ENCODE data around the gene EML3. TPM values are rescaled to one million over a fixed set of nuclear protein-coding genes. Genes with fewer than 3 reads are reported as not detected.

The EML3 gene
- 25.7 and 41.2 TPM in 2 replicates for total RNA-seq

GRCh38 chr11:62612366-62613290 lies at the start of gene EML3, which contains the start of gene ROM1:
Gene EML3 (minus strand): TSS chr11:62612775. CDS start chr11:62612457, 318 bp downstream.
Gene ROM1 (plus strand): TSS chr11:62613257. CDS start chr11:62613282, 25 bp downstream.

GRCh38 chr11:62645946-62646824 lies 33.6 kb upstream of the EML3 start, which contains the start of gene GANAB:
Gene GANAB (minus strand): TSS chr11:62646613. CDS start chr11:62646599, 14 bp downstream.

GRCh38 chr11:62621567-62622470 lies 9.2 kb upstream of the EML3 start, which contains the start of gene B3GAT3:
Gene B3GAT3 (minus strand): TSS chr11:62621986. CDS start chr11:62621947, 39 bp downstream.

GRCh38 chr11:62601372-62602140 lies 11.0 kb downstream of the EML3 start, which contains the start of gene MTA2:
Gene MTA2 (minus strand): TSS chr11:62601865. CDS start chr11:62601450, 415 bp downstream.

GRCh38 chr11:62591448-62592145 lies 21.0 kb downstream of the EML3 start, which contains the start of gene TUT1:
Gene TUT1 (minus strand): TSS chr11:62591523. CDS start chr11:62591485, 38 bp downstream.

GRCh38 chr11:62573592-62574362 lies 38.8 kb downstream of the EML3 start, which contains the start of gene EEF1G:
Gene EEF1G (minus strand): TSS chr11:62573891. CDS start chr11:62573842, 49 bp downstream.

Other genes starting within 250 kb of the EML3 start
- not detected in 2 replicates for gene SCGB1A1, start 193.7 kb downstream of the EML3 start, total RNA-seq
- gene AHNAK, start 66.0 kb downstream of the EML3 start, total RNA-seq, result 312 and 461 TPM in 2 replicates
- gene EEF1G, start 38.9 kb downstream of the EML3 start, total RNA-seq, result 1,528 and 1,531 TPM in 2 replicates
- 11.7 and 13.0 TPM in 2 replicates for gene TUT1, start 21.3 kb downstream of the EML3 start, total RNA-seq
- gene MTA2, start 10.9 kb downstream of the EML3 start, total RNA-seq, result 170 and 194 TPM in 2 replicates
- gene ROM1, start 482 bp upstream of the EML3 start, total RNA-seq, result 2.5 and 4.2 TPM in 2 replicates
- gene B3GAT3, start 9.2 kb upstream of the EML3 start, total RNA-seq, result 13.5 and 15.9 TPM in 2 replicates
- gene GANAB, start 33.8 kb upstream of the EML3 start, total RNA-seq, result 212 and 258 TPM in 2 replicates
- 14.2 and 19.4 TPM in 2 replicates for gene INTS5, start 40.5 kb upstream of the EML3 start, total RNA-seq
- gene C11orf98, start 52.4 kb upstream of the EML3 start, total RNA-seq, result 27.8 and 28.0 TPM in 2 replicates
- gene CSKMT, start 52.5 kb upstream of the EML3 start, total RNA-seq, result 6.0 and 6.5 TPM in 2 replicates
- 7.7 and 8.7 TPM in 2 replicates for gene UQCC3, start 58.9 kb upstream of the EML3 start, total RNA-seq
- gene LBHD1, start 59.5 kb upstream of the EML3 start, total RNA-seq, result 1.8 and 1.9 TPM in 2 replicates
- 138 and 227 TPM in 2 replicates for gene UBXN1, start 66.3 kb upstream of the EML3 start, total RNA-seq
- gene LRRN4CL, start 76.8 kb upstream of the EML3 start, total RNA-seq, result 0.43 and 0.60 TPM in 2 replicates
- 21.1 and 24.7 TPM in 2 replicates for gene BSCL2, start 94.6 kb upstream of the EML3 start, total RNA-seq
- gene GNG3, start 94.9 kb upstream of the EML3 start, total RNA-seq, result not detected in 2 replicates
- 8.8 and 9.6 TPM in 2 replicates for gene HNRNPUL2, start 114.7 kb upstream of the EML3 start, total RNA-seq
- 25.8 and 27.8 TPM in 2 replicates for gene TTC9C, start 115.7 kb upstream of the EML3 start, total RNA-seq
- 11.8 and 12.0 TPM in 2 replicates for gene ZBTB3, start 141.4 kb upstream of the EML3 start, total RNA-seq
- gene POLR2G, start 148.8 kb upstream of the EML3 start, total RNA-seq, result 71.1 and 73.1 TPM in 2 replicates
- 27.8 and 34.7 TPM in 2 replicates for gene TAF6L, start 158.6 kb upstream of the EML3 start, total RNA-seq
- gene TMEM179B, start 174.6 kb upstream of the EML3 start, total RNA-seq, result 21.8 and 30.8 TPM in 2 replicates
- gene TMEM223, start 179.2 kb upstream of the EML3 start, total RNA-seq, result 9.6 and 11.8 TPM in 2 replicates
- gene NXF1, start 192.7 kb upstream of the EML3 start, total RNA-seq, result 15.1 and 15.6 TPM in 2 replicates
- gene STX5, start 219.3 kb upstream of the EML3 start, total RNA-seq, result 41.9 and 42.4 TPM in 2 replicates
- gene TEX54, start 220.1 kb upstream of the EML3 start, total RNA-seq, result not detected in 2 replicates
- gene WDR74, start 226.8 kb upstream of the EML3 start, total RNA-seq, result 93.5 and 192 TPM in 2 replicates